SK-N-MC (cell line): ENCODE data around the gene UAP1L1.

Experiments
- DNase-seq: peaks from one replicate; pipeline ENCODE4 v3.0.0-alpha.2; 2011; ENCODE audit warnings: low read depth, low spot score
- H3K27ac ChIP-seq: fragments of 200-600 bp; sonication (generic); 2 replicates; pipeline ENCODE4 v1.5.1; 2016; ENCODE audit warnings: mixed run types
- H3K36me3 ChIP-seq: fragments of 200-600 bp; sonication (generic); 2 replicates; pipeline ENCODE4 v1.6.1; 2017; ENCODE audit warnings: antibody characterized with exemption, low read length, mixed read lengths; ENCODE audit not compliant: insufficient read depth
- H3K4me3 ChIP-seq: fragments of 200-600 bp; sonication (generic); 2 replicates; pipeline ENCODE4 v1.5.1; 2016
- H3K9ac ChIP-seq: fragments of 200-600 bp; sonication (generic); 2 replicates; pipeline ENCODE4 v1.8.0; 2017; ENCODE audit warnings: mixed run types, mixed read lengths; ENCODE audit not compliant: insufficient read length
- H3K9me3 ChIP-seq: fragments of 200-600 bp; sonication (generic); 2 replicates; pipeline ENCODE4 v1.6.1; 2017; ENCODE audit warnings: low read depth, mild to moderate bottlenecking, antibody characterized with exemption, low read length, moderate library complexity, mixed read lengths
- EZH2 ChIP-seq: fragments of 200-600 bp; sonication (generic); IDR thresholded peaks from one replicate; pipeline ENCODE4 v1.6.1; 2017; ENCODE audit warnings: antibody characterized with exemption
- FOXP2 ChIP-seq: optimal IDR thresholded peaks from 2 replicates; pipeline ENCODE3; 2011; ENCODE audit warnings: mild to moderate bottlenecking, moderate library complexity; ENCODE audit not compliant: insufficient read depth; ENCODE audit errors: extremely low read length, control extremely low read depth
- POLR2AphosphoS5 ChIP-seq: IDR thresholded peaks from 2 replicates; pipeline ENCODE4 v1.6.1; 2012; ENCODE audit warnings: mild to moderate bottlenecking, low read depth, low read length, borderline replicate concordance

UAP1L1 gene

DNA sequence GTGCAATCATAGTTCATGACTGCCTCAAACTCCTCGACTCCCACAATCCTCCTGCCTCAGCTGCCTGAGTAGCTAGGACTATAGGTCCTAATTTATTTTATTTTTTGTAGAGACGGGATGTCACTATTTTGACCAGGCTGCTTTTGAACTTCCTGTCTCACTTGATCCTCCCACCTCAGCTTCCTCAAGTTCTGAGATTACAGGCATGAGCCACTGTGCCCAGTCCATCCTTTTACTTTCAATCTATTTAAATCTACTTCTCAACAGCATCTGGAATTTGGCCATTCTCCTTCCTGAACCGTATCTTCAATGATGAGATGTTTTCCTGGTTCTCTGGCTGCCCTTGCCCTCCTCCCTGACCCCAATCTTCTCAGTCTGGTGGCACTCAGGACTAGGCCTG is 49.5 kb downstream of the UAP1L1 start:
- peak overlapping the region; percentile 74; the same call in 1 of the 2 replicates for H3K27ac ChIP-seq
- no peak for DNase-seq
- peak overlapping the region; percentile 80 for H3K4me3 ChIP-seq
- H3K9me3 ChIP-seq: no peaks in the 10 kb centered on the region
- H3K36me3 ChIP-seq: no peaks in the 10 kb centered on the region
- no peak for TF ChIP-seq FOXP2
- TF ChIP-seq EZH2: no peak
- TF ChIP-seq POLR2AphosphoS5: no peak
- H3K9ac ChIP-seq: peak overlapping the region; percentile 93

DNA sequence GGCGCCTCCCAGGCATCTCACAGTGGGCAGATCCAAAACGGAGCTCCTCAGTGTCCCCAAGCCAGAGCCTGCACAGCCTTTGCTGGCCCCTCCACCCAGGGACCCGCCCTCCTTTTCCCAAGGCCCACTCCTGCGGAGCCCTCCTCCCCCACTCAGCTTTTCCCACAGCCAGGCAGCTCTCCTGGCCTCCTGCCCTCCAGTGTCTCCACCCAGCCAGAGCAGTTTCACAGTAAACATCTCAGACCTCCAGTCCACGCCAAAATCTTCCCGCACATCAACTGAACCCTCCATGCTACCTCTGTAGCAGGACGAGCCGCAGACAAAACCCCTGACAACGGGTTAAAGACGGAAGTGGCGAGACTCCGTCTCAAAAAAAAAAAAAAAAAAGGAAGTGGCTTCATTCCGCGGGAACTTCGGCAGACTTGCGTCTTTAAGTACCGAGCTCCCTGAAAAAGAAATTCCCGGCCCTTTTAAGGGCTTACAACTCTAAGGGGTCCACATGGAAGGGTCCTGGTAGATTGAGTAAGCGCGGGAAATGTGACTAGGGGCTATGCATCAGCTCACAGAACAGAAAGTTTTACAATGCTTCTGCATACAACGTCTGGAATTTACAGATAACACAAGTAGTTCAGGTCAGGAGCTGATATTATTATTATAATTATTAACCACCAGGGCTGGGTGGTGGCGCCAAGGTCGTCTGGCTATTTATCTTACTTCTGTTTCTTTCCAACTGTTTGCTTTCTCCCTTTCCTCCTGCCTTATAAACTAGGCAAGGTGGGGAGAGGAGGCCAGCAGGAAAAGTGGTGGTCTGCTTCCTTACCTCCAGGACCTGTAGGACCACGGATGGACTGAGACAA is 50.2 kb downstream of the UAP1L1 start:
- Histone ChIP-seq H3K36me3 (no peaks in the 10 kb centered on the region), H3K9ac (peak overlapping the region; percentile 93), H3K27ac (peak overlapping the region; percentile 74), H3K4me3 (peak overlapping the region; percentile 80), H3K9me3 (no peaks in the 10 kb centered on the region)
- no peak for DNase-seq
- no peak for TF ChIP-seq FOXP2
- peak; percentile 15; the same call in 1 of the 2 replicates for TF ChIP-seq POLR2AphosphoS5

DNA sequence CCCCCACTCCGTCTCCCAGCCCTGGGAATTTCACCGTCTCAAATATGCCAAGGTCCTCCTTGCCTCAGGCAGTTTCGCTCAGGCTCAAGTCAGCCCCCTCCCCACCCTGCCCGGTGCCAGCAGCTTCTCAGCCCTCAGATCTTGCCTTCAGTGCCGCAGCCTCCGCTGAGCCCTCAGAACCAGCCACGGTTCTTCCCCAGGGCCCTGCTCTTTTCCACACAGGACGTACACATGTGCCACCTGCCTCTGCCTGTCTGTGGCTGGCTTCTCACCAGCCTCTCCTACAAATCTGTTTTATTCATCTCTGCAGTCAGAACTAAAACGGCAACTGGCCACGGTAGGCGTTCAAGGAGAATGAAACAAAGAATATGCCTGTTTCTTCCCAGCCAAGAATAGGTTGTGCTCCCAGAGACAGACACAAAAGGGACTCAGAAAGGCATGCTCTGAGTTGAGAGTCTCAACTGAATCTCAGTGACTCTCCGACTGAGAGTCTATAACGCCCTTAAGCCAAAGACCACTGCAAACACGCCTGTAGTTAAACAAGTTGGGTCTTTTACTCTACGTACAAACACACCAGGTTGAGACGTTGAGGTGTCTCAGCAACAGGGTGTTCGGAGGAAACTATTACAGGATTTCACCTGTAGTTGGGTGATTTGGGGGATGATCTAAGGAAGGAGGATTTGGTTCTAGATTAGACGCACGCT is 51.0 kb downstream of the UAP1L1 start:
- no peak for DNase-seq
- peak overlapping the region; percentile 93 for H3K9ac ChIP-seq
- H3K27ac ChIP-seq: peak overlapping the region; percentile 74; the same call in 1 of the 2 replicates
- H3K9me3 ChIP-seq: no peaks in the 10 kb centered on the region
- TF ChIP-seq EZH2 (no peak), FOXP2 (no peak), POLR2AphosphoS5 (no peak)
- H3K4me3 ChIP-seq: peak overlapping the region; percentile 80
- no peaks in the 10 kb centered on the region for H3K36me3 ChIP-seq

DNA sequence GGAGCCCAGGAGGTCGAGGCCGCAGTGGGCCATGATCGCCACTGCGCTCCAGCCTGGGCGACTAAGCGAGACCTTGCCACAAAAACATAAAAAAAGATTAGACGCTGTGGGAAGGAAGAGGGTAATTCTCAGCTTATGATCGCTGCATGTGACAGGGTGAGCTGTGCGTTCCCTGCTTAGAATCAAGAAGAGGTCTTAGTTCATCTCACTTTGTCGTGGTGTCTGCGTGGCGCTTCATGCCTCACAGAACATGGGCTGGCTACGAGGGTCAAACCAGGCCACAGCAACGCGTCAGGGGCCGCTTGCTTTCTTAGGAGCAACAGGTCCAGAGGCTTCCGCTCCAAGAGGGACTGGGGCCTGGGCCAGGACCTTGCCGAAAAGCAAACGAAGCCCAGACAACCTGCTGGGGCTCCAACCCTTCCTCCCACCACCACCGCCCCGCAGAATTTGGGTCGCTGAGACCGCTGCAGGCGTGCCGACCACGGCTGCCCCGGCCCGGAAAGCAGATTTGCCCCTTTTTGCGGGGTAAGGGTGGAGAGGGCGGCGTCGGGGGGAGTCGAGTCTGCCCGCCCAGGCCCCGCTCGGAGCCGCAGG is 51.6 kb downstream of the UAP1L1 start:
- no peak for TF ChIP-seq EZH2
- no peak for TF ChIP-seq POLR2AphosphoS5
- no peak for TF ChIP-seq FOXP2
- peak overlapping the region; percentile 80 for H3K4me3 ChIP-seq
- no peaks in the 10 kb centered on the region for H3K9me3 ChIP-seq
- H3K27ac ChIP-seq: peak overlapping the region; percentile 75; the same call in 1 of the 2 replicates
- H3K9ac ChIP-seq: peak overlapping the region; percentile 93
- no peak for DNase-seq
- H3K36me3 ChIP-seq: no peaks in the 10 kb centered on the region

DNA sequence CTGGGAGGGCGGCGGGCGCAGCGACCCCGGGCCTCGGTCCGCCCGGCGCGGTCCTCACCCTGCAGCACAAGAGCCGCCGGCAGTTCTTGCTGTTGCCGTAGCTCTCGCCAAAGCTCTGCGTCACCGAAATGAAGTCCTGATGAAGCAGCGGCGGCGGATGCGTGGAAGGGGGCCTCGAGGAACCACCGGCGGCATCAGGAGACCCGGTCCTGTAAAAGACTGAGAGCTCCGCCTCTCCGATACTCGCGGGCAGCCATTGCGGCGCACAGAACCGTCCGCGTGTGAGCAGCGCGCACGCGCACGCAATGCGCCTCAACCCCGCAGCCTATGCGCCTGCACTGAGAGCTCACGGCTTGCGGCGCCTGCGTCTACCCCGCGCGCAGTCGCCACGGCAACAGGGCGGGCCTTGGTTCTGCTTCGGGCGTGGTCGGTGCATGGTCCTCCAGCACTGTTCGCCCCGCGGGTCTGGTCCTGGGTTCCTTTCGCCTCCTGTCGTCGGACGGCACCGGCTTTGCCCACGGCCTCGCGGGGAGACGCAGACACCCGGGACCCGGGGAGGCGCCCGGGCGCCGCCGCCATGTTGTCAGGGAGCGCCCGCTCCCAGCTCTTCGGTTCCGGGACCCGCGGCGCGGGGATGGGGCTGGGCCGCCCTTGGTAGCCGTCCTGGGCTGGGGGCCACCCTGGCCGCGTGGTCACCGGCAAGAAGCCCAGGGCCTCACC is 52.3 kb downstream of the UAP1L1 start:
- peak overlapping the region; percentile 80 for H3K4me3 ChIP-seq
- H3K9ac ChIP-seq: peak overlapping the region; percentile 93
- peak overlapping the region; percentile 75; the same call in 1 of the 2 replicates for H3K27ac ChIP-seq
- peak; percentile 40 for DNase-seq
- TF ChIP-seq FOXP2: no peak
- TF ChIP-seq POLR2AphosphoS5: peak; percentile 92
- TF ChIP-seq EZH2: no peak
- H3K36me3 ChIP-seq: no peaks in the 10 kb centered on the region
- H3K9me3 ChIP-seq: no peaks in the 10 kb centered on the region

DNA sequence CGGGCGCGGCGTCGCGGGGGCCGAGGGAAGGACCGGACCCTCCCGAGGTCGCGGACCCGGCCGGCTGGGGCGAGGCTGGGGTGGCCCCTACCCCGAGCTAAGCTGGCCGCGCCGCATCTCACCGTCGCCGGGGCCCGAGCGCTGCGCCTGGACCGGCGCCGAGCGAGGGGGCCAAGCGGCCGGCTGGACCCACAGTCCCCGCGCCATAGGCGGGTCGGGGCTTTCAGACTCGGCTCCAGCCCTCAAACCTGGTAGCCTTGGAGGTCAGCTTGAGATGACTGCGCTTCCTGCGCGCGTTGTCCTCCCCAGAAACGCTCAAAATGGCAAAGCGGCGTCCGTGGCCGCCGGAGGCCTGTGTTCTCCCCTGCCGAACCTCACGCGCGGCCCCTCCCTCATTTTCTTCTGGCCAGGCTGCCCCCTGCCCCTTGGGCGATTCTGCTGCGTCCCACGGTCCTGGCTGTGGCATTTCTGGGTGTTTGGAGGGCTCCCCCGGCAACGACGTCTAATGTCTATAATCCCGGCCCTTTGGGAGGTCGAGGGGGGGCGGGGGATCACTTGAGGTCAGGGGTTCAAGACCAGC is 52.9 kb downstream of the UAP1L1 start:
- no peak for DNase-seq
- Histone ChIP-seq H3K36me3 (no peaks in the 10 kb centered on the region), H3K27ac (no peak overlapping the region), H3K4me3 (peak overlapping the region; percentile 80), H3K9ac (no peak overlapping the region), H3K9me3 (no peaks in the 10 kb centered on the region)
- TF ChIP-seq POLR2AphosphoS5 (no peak), FOXP2 (no peak), EZH2 (no peak)
